Epithelial cell of proximal tubule (primary cell): Measurements from ENCODE around the gene NPC1L1. TPM values are rescaled to one million over a fixed set of nuclear protein-coding genes. Genes with fewer than 3 reads are reported as not detected.
A peak's percentile ranks its signal among the peaks of the same experiment; 100 is the strongest.

Experiments used
- DNase-seq: peaks from one replicate; pipeline ENCODE4 v3.0.0-alpha.2; 2011; ENCODE audit warnings: low read depth
- H3K4me3 ChIP-seq: 2 replicates; pipeline ENCODE4 v1.5.1; 2011; ENCODE audit warnings: low read depth, mild to moderate bottlenecking, low read length
- CTCF ChIP-seq: conservative IDR thresholded peaks from 2 replicates; pipeline ENCODE4 v1.5.1; 2012; ENCODE audit warnings: low read depth, mild to moderate bottlenecking, low read length
- total RNA-seq: library from RNA; depleted of rRNA; stranded (reverse); fragments of >200 nt; gene quantifications from 2 replicates; pipeline ENCODE4 v1.2.3, GENCODE V29; 2015

Gene NPC1L1
- total RNA-seq, 1 donor from 2014 or later: 0.23 TPM

- H3K4me3 ChIP-seq: no peak overlapping the region
- DNase-seq: no peak
- no peak for TF ChIP-seq CTCF
Observed at GRCh38 chr7:44569959-44570358, 28.8 kb upstream of the NPC1L1 start.

GRCh38 chr7:44568771-44569560, 27.8 kb upstream of the NPC1L1 start:
- no peak for DNase-seq
- no peak overlapping the region for H3K4me3 ChIP-seq
- TF ChIP-seq CTCF: no peak

- DNase-seq: no peak
- no peak overlapping the region for H3K4me3 ChIP-seq
- no peak for TF ChIP-seq CTCF
Observed at GRCh38 chr7:44567884-44568283, 26.8 kb upstream of the NPC1L1 start.

GRCh38 chr7:44566680-44567079, 25.6 kb upstream of the NPC1L1 start:
- no peak for TF ChIP-seq CTCF
- no peak overlapping the region for H3K4me3 ChIP-seq
- no peak for DNase-seq

GRCh38 chr7:44565795-44566559, 24.8 kb upstream of the NPC1L1 start:
- no peak for TF ChIP-seq CTCF
- no peak overlapping the region for H3K4me3 ChIP-seq
- DNase-seq: no peak

- DNase-seq: no peak
- H3K4me3 ChIP-seq: no peak overlapping the region
- peak; percentile 97 for TF ChIP-seq CTCF
Observed at GRCh38 chr7:44565097-44565794, 24.1 kb upstream of the NPC1L1 start.
